ENCODE data around the gene ADAMTSL1.

Gene ADAMTSL1

GRCh38 chr9:18608371-18608770 lies 134.4 kb downstream of the ADAMTSL1 start:
- no peak for DNase-seq

GRCh38 chr9:18610956-18611355 lies 137.0 kb downstream of the ADAMTSL1 start:
- DNase-seq, result no peak

- DNase-seq, result no peak
Measured at GRCh38 chr9:18611971-18612370, 138.0 kb downstream of the ADAMTSL1 start.

- no peak for DNase-seq
Measured at GRCh38 chr9:18614116-18614515, 140.2 kb downstream of the ADAMTSL1 start.

- no peak for DNase-seq
Measured at GRCh38 chr9:18614651-18615050, 140.7 kb downstream of the ADAMTSL1 start.

- no peak for DNase-seq
Measured at GRCh38 chr9:18616976-18617375, 143.0 kb downstream of the ADAMTSL1 start.

- DNase-seq, result no peak
Measured at GRCh38 chr9:18617759-18618158, 143.8 kb downstream of the ADAMTSL1 start.

GRCh38 chr9:18618862-18619261 lies 144.9 kb downstream of the ADAMTSL1 start:
- DNase-seq, result no peak

- no peak for DNase-seq
Measured at GRCh38 chr9:18622186-18622836, 148.4 kb downstream of the ADAMTSL1 start.

- DNase-seq, result no peak
Measured at GRCh38 chr9:18623221-18624079, 149.5 kb downstream of the ADAMTSL1 start.

- no peak for DNase-seq
Measured at GRCh38 chr9:18626046-18626698, 152.2 kb downstream of the ADAMTSL1 start.

GRCh38 chr9:18629136-18629535 lies 155.2 kb downstream of the ADAMTSL1 start:
- no peak for DNase-seq

- DNase-seq, result no peak
Measured at GRCh38 chr9:18632632-18633403, 158.9 kb downstream of the ADAMTSL1 start.

GRCh38 chr9:18636781-18637180 lies 162.8 kb downstream of the ADAMTSL1 start:
- DNase-seq, result no peak

- DNase-seq, result no peak
Measured at GRCh38 chr9:18638371-18639249, 164.7 kb downstream of the ADAMTSL1 start.

GRCh38 chr9:18639911-18640310 lies 166.0 kb downstream of the ADAMTSL1 start:
- DNase-seq, result no peak

GRCh38 chr9:18658804-18659705 lies 185.1 kb downstream of the ADAMTSL1 start:
- no peak for DNase-seq

- no peak for DNase-seq
Measured at GRCh38 chr9:18660001-18660400, 186.0 kb downstream of the ADAMTSL1 start.

GRCh38 chr9:18662320-18662719 lies 188.4 kb downstream of the ADAMTSL1 start:
- no peak for DNase-seq

GRCh38 chr9:18665947-18666346 lies 192.0 kb downstream of the ADAMTSL1 start:
- DNase-seq, result no peak

- no peak for DNase-seq
Measured at GRCh38 chr9:18666348-18666747, 192.4 kb downstream of the ADAMTSL1 start.
